ENCODE data around the gene LDLRAD3.

DNA sequence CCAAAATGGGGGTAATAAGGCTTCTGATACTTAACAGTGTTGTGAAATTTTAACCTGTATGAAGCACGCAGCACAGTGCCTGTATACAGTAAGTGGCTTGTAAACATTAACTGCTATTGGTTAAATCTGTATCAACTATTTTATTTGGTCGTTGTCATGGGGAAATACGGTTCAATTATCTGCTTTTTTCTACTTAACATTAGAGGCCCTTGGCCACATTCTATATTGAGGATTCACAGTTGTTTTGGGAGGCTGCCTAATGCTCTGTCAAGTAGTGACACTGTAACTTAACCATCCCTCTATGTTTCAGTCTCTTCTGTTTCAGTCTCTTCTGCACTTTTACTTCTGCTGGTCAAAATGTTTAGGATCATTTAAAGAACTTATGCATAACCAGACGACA is 95.6 kb downstream of the LDLRAD3 start:
- TF ChIP-seq, protein P1, sequence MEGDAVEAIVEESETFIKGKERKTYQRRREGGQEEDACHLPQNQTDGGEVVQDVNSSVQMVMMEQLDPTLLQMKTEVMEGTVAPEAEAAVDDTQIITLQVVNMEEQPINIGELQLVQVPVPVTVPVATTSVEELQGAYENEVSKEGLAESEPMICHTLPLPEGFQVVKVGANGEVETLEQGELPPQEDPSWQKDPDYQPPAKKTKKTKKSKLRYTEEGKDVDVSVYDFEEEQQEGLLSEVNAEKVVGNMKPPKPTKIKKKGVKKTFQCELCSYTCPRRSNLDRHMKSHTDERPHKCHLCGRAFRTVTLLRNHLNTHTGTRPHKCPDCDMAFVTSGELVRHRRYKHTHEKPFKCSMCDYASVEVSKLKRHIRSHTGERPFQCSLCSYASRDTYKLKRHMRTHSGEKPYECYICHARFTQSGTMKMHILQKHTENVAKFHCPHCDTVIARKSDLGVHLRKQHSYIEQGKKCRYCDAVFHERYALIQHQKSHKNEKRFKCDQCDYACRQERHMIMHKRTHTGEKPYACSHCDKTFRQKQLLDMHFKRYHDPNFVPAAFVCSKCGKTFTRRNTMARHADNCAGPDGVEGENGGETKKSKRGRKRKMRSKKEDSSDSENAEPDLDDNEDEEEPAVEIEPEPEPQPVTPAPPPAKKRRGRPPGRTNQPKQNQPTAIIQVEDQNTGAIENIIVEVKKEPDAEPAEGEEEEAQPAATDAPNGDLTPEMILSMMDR (IDR thresholded peaks at IDR 0.05; ENCODE audit: low read depth, low read length): no peak
- TF ChIP-seq EZH2phosphoT487 (IDR thresholded peaks at IDR 0.05; ENCODE audit: low read depth): no peak
